ENCODE results near the gene CLEC4D.

Gene CLEC4D

GRCh38 chr12:8553088-8553627 is 39.9 kb downstream of the CLEC4D start:
- no peaks in the 10 kb centered on the region for H3K27me3 ChIP-seq (replicated peaks)
- H3K4me3 ChIP-seq (ENCODE audit: low read depth, low read length): no peak overlapping the region
- in situ Hi-C loops (cut with HindIII; ENCODE audit: low pct_ligation_motif_present, low sequenced_read_pairs): no loop called here
- TF ChIP-seq CTCF (IDR thresholded peaks at IDR 0.05; ENCODE audit: low read depth, low read length, missing control alignments): no peak
- H3K36me3 ChIP-seq (replicated peaks): no peaks in the 10 kb centered on the region
- no peak for DNase-seq
- H3K27ac ChIP-seq: no peak overlapping the region

GRCh38 chr12:8554451-8555195 is 41.3 kb downstream of the CLEC4D start:
- Histone ChIP-seq H3K4me3 (ENCODE audit: low read depth, low read length) (no peak overlapping the region), H3K27ac (no peak overlapping the region), H3K36me3 (replicated peaks) (no peaks in the 10 kb centered on the region), H3K27me3 (replicated peaks) (no peaks in the 10 kb centered on the region)
- in situ Hi-C loops (cut with HindIII; ENCODE audit: low pct_ligation_motif_present, low sequenced_read_pairs): no loop called here
- peak; percentile 50 for DNase-seq
- TF ChIP-seq CTCF (IDR thresholded peaks at IDR 0.05; ENCODE audit: low read depth, low read length, missing control alignments): no peak

GRCh38 chr12:8556531-8557097 is 43.3 kb downstream of the CLEC4D start:
- Histone ChIP-seq H3K27ac (no peak overlapping the region), H3K36me3 (replicated peaks) (no peaks in the 10 kb centered on the region), H3K27me3 (replicated peaks) (no peaks in the 10 kb centered on the region), H3K4me3 (ENCODE audit: low read depth, low read length) (no peak overlapping the region)
- no peak for DNase-seq
- in situ Hi-C loops (cut with HindIII; ENCODE audit: low pct_ligation_motif_present, low sequenced_read_pairs): no loop called here
- TF ChIP-seq CTCF (IDR thresholded peaks at IDR 0.05; ENCODE audit: low read depth, low read length, missing control alignments): no peak

GRCh38 chr12:8559676-8560075 is 46.4 kb downstream of the CLEC4D start:
- Histone ChIP-seq H3K27me3 (replicated peaks) (no peaks in the 10 kb centered on the region), H3K36me3 (replicated peaks) (no peaks in the 10 kb centered on the region), H3K27ac (no peak overlapping the region), H3K4me3 (ENCODE audit: low read depth, low read length) (no peak overlapping the region)
- no peak for DNase-seq
- no peak for TF ChIP-seq CTCF (IDR thresholded peaks at IDR 0.05; ENCODE audit: low read depth, low read length, missing control alignments)
- in situ Hi-C loops (cut with HindIII; ENCODE audit: low pct_ligation_motif_present, low sequenced_read_pairs): no loop called here

- Histone ChIP-seq H3K4me3 (ENCODE audit: low read depth, low read length) (no peak overlapping the region), H3K27me3 (replicated peaks) (no peaks in the 10 kb centered on the region), H3K36me3 (replicated peaks) (no peaks in the 10 kb centered on the region), H3K27ac (no peak overlapping the region)
- in situ Hi-C loops (cut with HindIII; ENCODE audit: low pct_ligation_motif_present, low sequenced_read_pairs): no loop called here
- no peak for DNase-seq
- no peak for TF ChIP-seq CTCF (IDR thresholded peaks at IDR 0.05; ENCODE audit: low read depth, low read length, missing control alignments)
Measured at GRCh38 chr12:8561011-8561410, 47.7 kb downstream of the CLEC4D start.
